Prostate gland (tissue), 2 donors: ENCODE measurements around the gene THSD7A. TPM values are rescaled to one million over a fixed set of nuclear protein-coding genes. Genes with fewer than 3 reads are reported as not detected.

Experiments used
- DNase-seq: peaks from one replicate; pipeline ENCODE4 v3.0.0-alpha.2; 2019; ENCODE audit warnings: low spot score
- H3K27ac ChIP-seq, 2 donors: fragments of 200-600 bp; sonication (generic); 2 replicates each; pipeline ENCODE4 v1.5.1; 2017 to 2019
- H3K27me3 ChIP-seq: fragments of 200-600 bp; sonication (generic); replicated peaks from 2 replicates; pipeline ENCODE4 v1.5.1; 2019; ENCODE audit not compliant: insufficient read depth
- H3K36me3 ChIP-seq, 2 donors: fragments of 200-600 bp; sonication (generic); 1 replicate in 1 of 2; 2 replicates in 1 of 2; pipeline versions ENCODE4 v1.5.1 to v1.8.1; 2017 to 2019
- H3K4me1 ChIP-seq: fragments of 200-600 bp; sonication (generic); replicated peaks from 2 replicates; pipeline ENCODE4 v1.5.1; 2019
- H3K4me3 ChIP-seq, 2 donors: fragments of 200-600 bp; sonication (generic); 2 replicates each; pipeline ENCODE4 v1.5.1; 2017 to 2019
- H3K9me3 ChIP-seq: fragments of 200-600 bp; sonication (generic); 2 replicates; pipeline ENCODE4 v1.5.1; 2017
- POLR2A ChIP-seq: fragments of 450-650 bp; IDR thresholded peaks from one replicate; pipeline ENCODE4 v1.6.1; 2016; ENCODE audit warnings: antibody characterized with exemption, mild to moderate bottlenecking
- POLR2AphosphoS5 ChIP-seq: sonication (generic); formaldehyde crosslinking; IDR thresholded peaks from one replicate; pipeline ENCODE4 v1.6.1; 2017; ENCODE audit warnings: antibody characterized with exemption
- WGBS: methylation state at CpG from one replicate; pipeline ENCODE4 v1.1.5; 2018; 5-methylcytosine and 5-hydroxymethylcytosine counted together
- intact Hi-C: fragments of 100-400 bp; cut with DNase I; formaldehyde crosslinking; loops from one replicate; pipeline ENCODE4 v1.14.2; 2022
- total RNA-seq, 2 donors: library from RNA; depleted of rRNA; stranded (reverse); fragments of >200 nt; gene quantifications; one replicate each; pipeline ENCODE4 v1.1.0, GENCODE V29; 2016
- TF ChIP-seq, protein P1 (sequence below), 4 experiments: fragments of 200-600 bp in 2 of 4; fragments of 450-650 bp in 2 of 4; sonication (generic) in 2 of 4; IDR thresholded peaks; 1 replicate in 3 of 4; 2 replicates in 1 of 4; pipeline ENCODE4 v1.5.1; 2016 to 2019; ENCODE audit warnings: antibody characterized with exemption in 4 of 4, mild to moderate bottlenecking in 2 of 4, moderate library complexity in 2 of 4

THSD7A gene
- total RNA-seq, 2 donors from 2014 or later = 3.1 to 9.9 TPM

DNA sequence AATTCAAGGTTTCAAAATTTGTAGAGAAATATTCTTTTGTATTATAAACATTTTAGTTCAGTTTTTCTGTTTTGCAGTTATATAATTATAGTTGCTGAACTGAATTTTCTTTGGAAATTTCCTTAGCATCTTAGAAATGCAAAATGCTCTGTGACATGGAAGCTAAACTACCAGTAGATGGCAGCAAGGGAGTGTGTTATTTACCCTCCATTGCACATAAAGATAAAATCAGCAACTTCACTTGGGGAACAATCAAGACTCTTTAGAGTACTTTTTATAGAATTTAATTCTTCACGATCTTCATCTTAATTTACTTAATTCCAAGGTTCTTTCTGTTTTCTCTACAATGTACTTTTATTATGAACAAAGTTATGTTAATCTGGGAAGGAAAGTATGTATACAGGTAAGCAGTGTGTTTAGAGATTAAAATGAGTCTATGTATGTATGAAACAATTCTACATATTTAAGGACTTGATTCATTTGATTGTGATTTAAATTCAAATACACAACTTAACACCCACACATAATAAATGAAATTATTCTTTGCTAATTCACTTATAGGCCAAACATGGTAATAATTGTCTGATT lies 404.2 kb downstream of the THSD7A start:
- 2% methylated on average over 1 of the region's 1 CpG for WGBS
- peak; percentile 24 for DNase-seq
- Histone ChIP-seq H3K36me3 (no peaks in the 10 kb centered on the region), H3K27ac (no peak overlapping the region), H3K4me3 (no peak overlapping the region), H3K27me3 (no peaks in the 10 kb centered on the region), H3K9me3 (no peaks in the 10 kb centered on the region), H3K4me1 (no peaks in the 10 kb centered on the region)
- intact Hi-C loops = loop anchor here (2.0 to 10.0 kb wide), 3 partner anchors 405 to 895 kb away; partner anchors contain the start of genes THSD7A and TMEM106B
- TF ChIP-seq POLR2A (no peak), POLR2AphosphoS5 (no peak)
- TF ChIP-seq, protein P1, sequence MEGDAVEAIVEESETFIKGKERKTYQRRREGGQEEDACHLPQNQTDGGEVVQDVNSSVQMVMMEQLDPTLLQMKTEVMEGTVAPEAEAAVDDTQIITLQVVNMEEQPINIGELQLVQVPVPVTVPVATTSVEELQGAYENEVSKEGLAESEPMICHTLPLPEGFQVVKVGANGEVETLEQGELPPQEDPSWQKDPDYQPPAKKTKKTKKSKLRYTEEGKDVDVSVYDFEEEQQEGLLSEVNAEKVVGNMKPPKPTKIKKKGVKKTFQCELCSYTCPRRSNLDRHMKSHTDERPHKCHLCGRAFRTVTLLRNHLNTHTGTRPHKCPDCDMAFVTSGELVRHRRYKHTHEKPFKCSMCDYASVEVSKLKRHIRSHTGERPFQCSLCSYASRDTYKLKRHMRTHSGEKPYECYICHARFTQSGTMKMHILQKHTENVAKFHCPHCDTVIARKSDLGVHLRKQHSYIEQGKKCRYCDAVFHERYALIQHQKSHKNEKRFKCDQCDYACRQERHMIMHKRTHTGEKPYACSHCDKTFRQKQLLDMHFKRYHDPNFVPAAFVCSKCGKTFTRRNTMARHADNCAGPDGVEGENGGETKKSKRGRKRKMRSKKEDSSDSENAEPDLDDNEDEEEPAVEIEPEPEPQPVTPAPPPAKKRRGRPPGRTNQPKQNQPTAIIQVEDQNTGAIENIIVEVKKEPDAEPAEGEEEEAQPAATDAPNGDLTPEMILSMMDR (IDR thresholded peaks at IDR 0.05) = peak in 3 of 4 experiments; percentile 59 to 82 (median 77)

DNA sequence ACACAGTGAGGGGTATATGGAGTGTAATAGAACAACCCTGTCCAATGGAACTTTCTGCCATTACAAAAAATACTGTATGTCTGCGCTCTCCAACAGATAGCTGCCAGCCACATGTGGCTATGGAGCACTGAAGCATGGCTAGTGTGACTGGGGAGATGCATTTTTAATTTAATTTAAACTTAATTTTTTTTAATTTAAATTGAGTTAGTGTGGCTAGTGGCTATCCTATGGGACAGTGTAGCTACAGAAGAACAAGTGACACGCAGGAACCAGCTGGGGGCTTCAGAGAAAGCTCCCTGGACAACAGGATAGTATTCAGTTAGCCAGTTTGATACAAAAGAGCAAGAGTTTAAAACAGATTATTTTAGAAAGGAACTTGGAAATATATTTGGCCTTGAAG lies 408.0 kb downstream of the THSD7A start:
- TF ChIP-seq POLR2A (no peak), POLR2AphosphoS5 (no peak)
- TF ChIP-seq, protein P1 (IDR thresholded peaks at IDR 0.05) = no peak
- Histone ChIP-seq H3K4me1 (no peaks in the 10 kb centered on the region), H3K9me3 (no peaks in the 10 kb centered on the region), H3K4me3 (no peak overlapping the region), H3K27ac (no peak overlapping the region), H3K36me3 (no peaks in the 10 kb centered on the region), H3K27me3 (no peaks in the 10 kb centered on the region)
- intact Hi-C loops = loop anchor here (10.0 kb wide), 1 partner anchor 791 kb away; the partner anchor contains the start of gene TMEM106B
- 97% methylated on average over 2 of the region's 2 CpGs for WGBS
- DNase-seq = no peak

DNA sequence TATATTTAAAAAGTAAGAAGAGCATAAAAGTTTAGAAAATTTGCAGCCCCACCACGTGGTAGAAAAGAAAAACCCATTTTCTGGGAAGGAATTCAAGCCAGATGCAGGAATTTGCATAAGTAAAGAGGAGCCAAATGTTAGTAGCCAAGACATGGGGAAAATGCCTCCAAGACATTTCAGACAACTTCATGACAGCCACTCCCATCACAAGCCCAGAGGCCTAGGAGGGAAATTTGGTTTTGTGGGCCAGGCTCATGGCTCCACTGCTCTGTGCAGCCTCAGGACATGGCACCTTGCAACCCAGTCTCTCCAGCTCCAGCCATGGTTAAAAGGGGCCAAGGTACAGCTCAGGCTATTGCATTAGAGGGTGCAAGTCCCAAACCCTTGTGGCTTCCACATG lies 411.9 kb downstream of the THSD7A start:
- no peaks in the 10 kb centered on the region for H3K4me1 ChIP-seq
- H3K4me3 ChIP-seq = no peak overlapping the region
- 35% methylated on average over 1 of the region's 1 CpG for WGBS
- H3K27ac ChIP-seq = no peak overlapping the region
- no peaks in the 10 kb centered on the region for H3K9me3 ChIP-seq
- intact Hi-C loops = loop anchor here (10.0 kb wide), 1 partner anchor 795 kb away; the partner anchor contains the start of gene TMEM106B
- no peaks in the 10 kb centered on the region for H3K36me3 ChIP-seq
- H3K27me3 ChIP-seq = no peaks in the 10 kb centered on the region
- TF ChIP-seq POLR2A = no peak
- no peak for TF ChIP-seq POLR2AphosphoS5
- TF ChIP-seq, protein P1 (IDR thresholded peaks at IDR 0.05) = no peak
- no peak for DNase-seq

DNA sequence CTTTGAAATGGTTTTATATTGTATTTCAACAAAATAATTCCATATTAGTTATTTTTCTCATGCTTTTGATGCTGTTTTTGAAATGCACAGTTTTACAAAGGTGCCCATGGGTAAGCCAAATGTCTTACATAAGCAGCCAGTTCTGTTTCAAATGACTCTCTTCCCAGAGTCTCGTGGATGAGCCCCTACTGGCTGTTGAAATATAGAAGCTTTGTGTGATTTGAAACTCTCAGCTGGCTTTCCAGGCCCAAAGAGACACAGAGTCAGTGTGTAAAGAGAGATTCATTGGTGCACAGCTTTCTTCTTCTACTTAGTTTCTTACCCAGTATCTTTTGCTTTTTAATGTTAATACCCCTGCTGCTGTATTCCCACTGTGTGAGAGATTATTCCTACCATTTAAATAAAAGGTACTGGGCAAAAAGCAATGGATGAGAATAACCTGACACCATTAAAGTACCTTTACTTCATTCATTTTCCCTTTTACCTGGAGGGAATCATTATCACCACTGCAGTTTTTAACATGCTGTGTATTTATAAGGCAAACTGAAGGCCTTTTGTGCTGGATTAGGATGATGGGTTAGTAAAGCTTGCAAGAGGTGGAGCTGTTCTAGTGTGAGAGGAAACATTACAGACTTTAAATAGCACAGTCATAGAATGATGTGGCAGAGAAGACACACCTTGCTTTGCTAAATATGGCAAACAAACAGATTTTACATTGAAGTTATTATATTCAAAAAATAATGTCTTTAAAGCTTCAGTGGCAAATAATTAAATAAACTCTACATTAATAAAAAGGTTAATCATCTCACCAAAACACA lies 415.1 kb downstream of the THSD7A start:
- Histone ChIP-seq H3K27ac (no peak overlapping the region), H3K4me1 (no peaks in the 10 kb centered on the region), H3K27me3 (no peaks in the 10 kb centered on the region), H3K36me3 (no peaks in the 10 kb centered on the region), H3K9me3 (no peaks in the 10 kb centered on the region), H3K4me3 (no peak overlapping the region)
- intact Hi-C loops = no loop called here
- 52% methylated on average over 1 of the region's 1 CpG for WGBS
- TF ChIP-seq POLR2A (no peak), POLR2AphosphoS5 (no peak)
- TF ChIP-seq, protein P1 (IDR thresholded peaks at IDR 0.05) = no peak
- no peak for DNase-seq
